Measurements from ENCODE around the gene TRAIP. TPM values are rescaled to one million over a fixed set of nuclear protein-coding genes. Genes with fewer than 3 reads are reported as not detected.
A peak's percentile ranks its signal among the peaks of the same experiment; 100 is the strongest.

Gene TRAIP
- total RNA-seq, 1 donor from 2014 or later = 3.2 TPM

- FAIRE-seq = no peak
- no peak within 1 kb of the TSS for H3K27ac ChIP-seq (ENCODE audit: low read depth, low read length)
Measured at GRCh38 chr3:49903451-49904424, 47.4 kb upstream of the TRAIP start, which contains the start of gene MST1R. MST1R (minus strand) TSS chr3:49903873; CDS start chr3:49903609, 264 bp downstream.

GRCh38 chr3:49902511-49903345 lies 46.4 kb upstream of the TRAIP start:
- Histone ChIP-seq H3K9me3 (ENCODE audit: insufficient read depth, low read depth, low read length) (no peaks in the 10 kb centered on the region), H3K4me3 (ENCODE audit: insufficient read depth, low read depth, low read length) (no peak overlapping the region), H3K4me1 (ENCODE audit: insufficient read depth, low read length) (peaks cover 15% of the 10 kb centered on the region), H3K36me3 (ENCODE audit: insufficient read depth, low read length) (no peaks in the 10 kb centered on the region), H4K20me1 (ENCODE audit: insufficient read depth, low read length) (no peaks in the 10 kb centered on the region), H3K4me2 (ENCODE audit: low read length) (no peak overlapping the region), H3K27me3 (ENCODE audit: insufficient read depth, low read length) (no peaks in the 10 kb centered on the region), H2AFZ (ENCODE audit: low read depth, low read length) (no peak overlapping the region), H3K27ac (ENCODE audit: low read depth, low read length) (no peak overlapping the region), H3K79me2 (ENCODE audit: insufficient read depth, low read length) (no peaks in the 10 kb centered on the region), H3K9ac (ENCODE audit: low read length) (no peak overlapping the region)
- FAIRE-seq = no peak
- Mint-ChIP-seq H3K4me1 (ENCODE audit: low read depth, unreplicated experiment) (peaks cover 6% of the 10 kb centered on the region), H3K27ac (ENCODE audit: unreplicated experiment) (no peak overlapping the region), H3K9me3 (ENCODE audit: unreplicated experiment) (peaks cover 3% of the 10 kb centered on the region), H3K36me3 (ENCODE audit: low read depth, unreplicated experiment) (peaks cover 3% of the 10 kb centered on the region), H3K4me3 (ENCODE audit: unreplicated experiment) (no peak overlapping the region), H3K27me3 (ENCODE audit: low read depth, unreplicated experiment) (peaks cover 11% of the 10 kb centered on the region)
- no peak for TF ChIP-seq CTCF (IDR thresholded peaks at IDR 0.05; ENCODE audit: insufficient read depth, low read depth, low read length)
- TF ChIP-seq EZH2 (IDR thresholded peaks at IDR 0.05; ENCODE audit: insufficient read depth, low read length) = no peak
- no peak for DNase-seq (ENCODE audit: low read depth)

More at GRCh38 chr3:49903451-49904424, 47.4 kb upstream of the TRAIP start, which contains the start of gene MST1R:
- peak within 1 kb of the TSS; percentile 60 for H2AFZ ChIP-seq (ENCODE audit: low read depth, low read length)
- Mint-ChIP-seq H3K4me3 (ENCODE audit: unreplicated experiment) (no peak within 1 kb of the TSS), H3K27ac (ENCODE audit: unreplicated experiment) (peak within 1 kb of the TSS; percentile 34), H3K4me1 (ENCODE audit: low read depth, unreplicated experiment) (peaks cover 6% of the 10 kb centered on the region), H3K9me3 (ENCODE audit: unreplicated experiment) (no peaks in the 10 kb centered on the region), H3K27me3 (ENCODE audit: low read depth, unreplicated experiment) (peaks cover 7% of the 10 kb centered on the region), H3K36me3 (ENCODE audit: low read depth, unreplicated experiment) (no peaks in the 10 kb centered on the region)
- no peaks in the 10 kb centered on the region for H3K36me3 ChIP-seq (ENCODE audit: insufficient read depth, low read length)
- peak within 1 kb of the TSS; percentile 27 for H3K9ac ChIP-seq (ENCODE audit: low read length)
- peak within 1 kb of the TSS; percentile 59 for H3K4me2 ChIP-seq (ENCODE audit: low read length)
- no peaks in the 10 kb centered on the region for H4K20me1 ChIP-seq (ENCODE audit: insufficient read depth, low read length)
- TF ChIP-seq EZH2 (IDR thresholded peaks at IDR 0.05; ENCODE audit: insufficient read depth, low read length) = no peak
- TF ChIP-seq CTCF (IDR thresholded peaks at IDR 0.05; ENCODE audit: insufficient read depth, low read depth, low read length) = no peak
- H3K27me3 ChIP-seq (ENCODE audit: insufficient read depth, low read length) = no peaks in the 10 kb centered on the region
- H3K9me3 ChIP-seq (ENCODE audit: insufficient read depth, low read depth, low read length) = no peaks in the 10 kb centered on the region
- H3K4me1 ChIP-seq (ENCODE audit: insufficient read depth, low read length) = peaks cover 15% of the 10 kb centered on the region
- no peak for DNase-seq (ENCODE audit: low read depth)
- no peak within 1 kb of the TSS for H3K4me3 ChIP-seq (ENCODE audit: insufficient read depth, low read depth, low read length)
- H3K79me2 ChIP-seq (ENCODE audit: insufficient read depth, low read length) = no peaks in the 10 kb centered on the region

Measured in astrocyte (in vitro differentiated cells and primary cell).